Measurements from ENCODE around the gene LPP.
A peak's percentile ranks its signal among the peaks of the same experiment; 100 is the strongest.
"Not testable (repeated sequence)": the region's sequence is repeated elsewhere in the genome, so short reads cannot be mapped to it uniquely, and the experiment has no call there.

The LPP gene

DNA sequence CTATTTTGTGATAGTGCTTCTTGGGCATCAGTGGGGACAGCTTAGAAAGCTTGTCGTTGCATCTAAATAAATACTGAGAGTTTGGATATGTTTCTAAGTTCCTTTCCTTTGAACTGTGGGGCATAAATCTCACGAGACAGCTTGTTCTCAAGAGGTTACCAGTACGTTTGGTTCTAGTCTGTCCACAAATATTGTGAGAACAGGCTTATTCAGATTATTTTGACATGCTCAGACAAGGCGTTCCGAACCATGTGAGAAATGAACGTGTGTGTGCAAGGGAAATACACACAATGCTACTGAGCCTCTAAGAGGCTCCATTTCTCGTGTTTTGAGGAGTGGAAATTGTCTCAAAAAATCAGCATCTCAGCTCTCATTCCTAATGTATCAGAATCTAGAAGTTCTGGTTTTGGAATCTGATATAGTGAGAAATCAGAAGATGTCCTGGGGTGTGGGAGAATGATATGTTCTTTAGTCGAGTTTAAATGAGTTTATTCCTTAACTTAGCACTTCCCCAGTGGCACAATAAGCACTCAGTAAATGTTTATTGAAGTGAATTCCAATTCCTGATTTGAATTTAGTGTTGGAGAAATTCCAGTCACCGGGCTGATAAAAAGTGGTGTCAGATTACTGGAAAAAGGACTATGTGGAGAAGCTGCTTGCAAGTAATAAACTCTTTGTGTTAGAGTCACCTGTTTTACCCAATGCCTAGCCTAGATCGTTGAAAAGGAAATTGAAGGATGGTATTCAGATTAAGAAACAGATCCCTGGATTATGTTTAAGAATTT lies 481.5 kb downstream of the LPP start:
- DNase-seq (ENCODE audit: low spot score), result no peak

DNA sequence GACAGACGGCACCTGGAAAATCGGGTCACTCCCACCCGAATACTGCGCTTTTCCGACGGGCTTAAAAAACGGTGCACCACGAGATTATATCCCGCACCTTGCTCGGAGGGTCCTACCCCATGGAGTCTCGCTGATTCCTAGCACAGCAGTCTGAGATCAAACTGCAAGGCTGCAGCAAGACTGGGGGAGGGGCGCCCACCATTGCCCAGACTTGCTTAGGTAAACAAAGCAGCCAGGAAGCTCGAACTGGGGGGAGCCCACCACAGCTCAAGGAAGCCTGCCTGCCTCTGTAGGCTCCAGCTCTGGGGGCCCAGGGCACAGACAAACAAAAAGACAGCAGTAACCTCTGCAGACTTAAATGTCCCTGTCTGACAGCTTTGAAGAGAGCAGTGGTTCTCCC lies 482.3 kb downstream of the LPP start:
- DNase-seq (ENCODE audit: low spot score), result not testable (repeated sequence)

DNA sequence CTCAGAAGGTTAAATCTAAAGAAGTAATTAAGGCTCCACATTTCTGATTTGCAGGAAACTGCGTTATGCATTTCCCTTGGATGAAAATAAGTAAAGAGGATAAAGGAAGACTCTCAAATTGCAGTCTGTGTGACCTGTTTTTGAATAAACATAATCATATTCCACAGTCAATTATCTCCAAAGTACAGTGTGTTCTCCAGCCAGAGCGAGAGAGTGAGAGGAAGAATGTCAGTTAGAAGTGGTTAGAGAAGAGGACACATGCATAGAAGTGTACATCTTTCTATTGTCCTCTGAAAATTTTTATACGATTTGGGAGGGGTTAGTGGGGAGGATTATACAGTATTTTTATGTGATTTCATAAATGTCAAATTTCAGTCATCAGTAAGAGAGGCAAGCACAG lies 487.1 kb downstream of the LPP start:
- no peak for DNase-seq (ENCODE audit: low spot score)

DNA sequence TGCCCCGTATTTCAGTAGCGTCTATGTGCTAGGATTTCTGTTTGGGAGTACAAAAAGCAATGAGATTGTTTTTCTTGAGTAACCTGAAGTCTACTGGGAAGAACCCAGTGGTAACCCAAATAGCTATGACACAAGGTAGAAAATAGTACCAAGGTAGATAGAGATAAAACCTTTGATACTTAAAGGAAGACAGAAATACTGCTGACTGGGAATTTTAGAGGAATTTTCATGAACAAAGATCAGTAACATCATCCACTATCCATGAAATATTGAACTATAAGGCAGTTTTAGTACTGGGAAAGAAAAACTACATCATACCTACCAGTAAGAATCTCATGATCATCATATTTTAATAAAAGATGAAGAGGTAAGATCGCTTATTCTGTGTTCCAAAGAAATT lies 489.8 kb downstream of the LPP start:
- no peak for DNase-seq (ENCODE audit: low spot score)

DNA sequence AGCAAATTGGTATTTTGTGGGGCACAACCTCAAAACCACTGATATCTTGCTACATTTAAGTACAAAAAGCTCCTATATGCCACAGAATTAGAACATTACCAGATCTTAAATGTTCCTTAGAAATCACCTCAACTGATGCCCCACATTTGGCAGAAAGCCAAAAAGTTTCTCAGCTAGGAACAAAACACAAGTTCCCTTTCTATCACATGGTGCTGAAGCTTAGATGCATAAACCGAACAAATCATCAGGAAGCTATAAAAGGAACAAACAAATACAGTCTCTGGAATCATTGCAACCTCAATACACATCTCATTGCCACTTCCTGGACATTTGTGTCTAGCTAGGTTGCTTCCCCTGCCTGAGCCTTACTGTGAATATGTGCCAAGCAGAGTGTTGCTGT lies 492.6 kb downstream of the LPP start:
- no peak for DNase-seq (ENCODE audit: low spot score)

DNA sequence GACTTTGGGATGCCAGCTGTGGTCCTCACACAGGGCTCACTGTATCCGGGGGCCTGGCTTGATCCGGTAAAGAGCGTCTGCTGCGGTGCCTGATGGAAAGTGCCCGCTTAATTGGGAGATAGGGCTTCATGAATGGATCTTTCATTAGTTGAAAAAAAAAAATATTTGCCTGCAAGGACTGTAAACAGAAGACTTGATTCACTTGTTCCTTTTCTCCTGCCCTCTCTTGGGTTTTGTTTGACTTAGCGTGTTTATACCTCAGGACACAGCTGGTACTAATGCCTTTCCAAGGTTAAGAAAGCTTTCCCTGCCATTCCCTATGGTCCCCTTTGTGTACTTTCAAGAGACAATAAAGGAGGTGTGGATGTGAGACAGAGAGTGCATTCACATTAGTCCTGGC lies 493.3 kb downstream of the LPP start:
- no peak for DNase-seq (ENCODE audit: low spot score)

DNA sequence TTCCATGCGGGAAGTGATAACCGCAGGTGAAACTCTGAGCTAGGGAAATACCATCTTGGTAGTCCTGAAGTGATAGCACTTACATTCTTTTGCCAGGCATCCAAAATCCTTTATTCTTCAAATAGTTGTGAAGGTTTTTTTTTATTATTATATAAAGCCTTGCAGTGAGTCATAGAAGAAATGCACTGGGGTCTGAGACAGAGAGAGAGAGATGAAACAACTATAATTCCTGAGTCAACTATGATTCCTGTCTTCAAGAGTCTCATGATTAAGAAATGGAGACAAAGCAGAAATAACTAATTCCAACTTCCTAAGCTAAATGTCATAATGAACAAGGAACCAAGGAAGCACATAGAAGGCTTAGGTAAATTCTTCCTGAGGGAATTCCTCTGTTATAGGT lies 495.6 kb downstream of the LPP start:
- DNase-seq (ENCODE audit: low spot score), result peak; percentile 13

DNA sequence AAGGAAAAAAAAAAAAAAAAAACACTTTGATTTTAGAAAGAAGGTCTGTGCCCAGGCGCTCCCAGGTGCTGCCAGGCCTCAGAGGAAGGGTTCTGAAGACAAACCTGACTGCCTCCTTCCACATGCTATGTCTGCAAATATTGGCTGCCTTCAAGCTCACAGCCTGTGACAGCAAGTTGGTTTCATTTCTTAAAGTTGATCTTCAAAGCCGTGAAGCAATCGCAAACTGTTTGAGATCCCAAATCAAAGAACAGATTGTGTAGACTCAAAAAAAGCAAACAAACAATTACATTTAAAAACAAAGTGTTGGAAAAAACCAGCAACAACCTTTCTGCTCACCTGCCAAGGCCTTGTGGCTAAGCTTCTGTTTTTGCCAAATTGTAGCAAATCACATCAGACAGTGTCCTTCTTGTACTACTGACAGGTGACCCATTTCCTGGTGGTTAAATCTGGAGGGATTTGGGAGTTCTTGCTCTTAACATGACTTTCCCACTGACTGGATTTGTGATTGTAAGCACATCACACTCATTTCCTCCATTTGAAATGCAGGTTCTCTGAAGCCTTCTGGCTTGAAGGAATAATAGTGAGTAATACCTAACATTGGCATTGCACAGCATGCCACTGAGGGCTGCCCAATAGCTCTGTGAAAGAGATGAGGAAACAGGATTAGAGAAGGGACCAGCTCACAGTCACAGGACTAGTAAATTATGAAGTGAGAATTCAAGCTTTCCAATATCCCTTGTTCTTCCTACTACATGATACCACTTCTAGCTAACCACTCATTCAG lies 502.4 kb downstream of the LPP start:
- peak; percentile 35 for DNase-seq (ENCODE audit: low spot score)

DNA sequence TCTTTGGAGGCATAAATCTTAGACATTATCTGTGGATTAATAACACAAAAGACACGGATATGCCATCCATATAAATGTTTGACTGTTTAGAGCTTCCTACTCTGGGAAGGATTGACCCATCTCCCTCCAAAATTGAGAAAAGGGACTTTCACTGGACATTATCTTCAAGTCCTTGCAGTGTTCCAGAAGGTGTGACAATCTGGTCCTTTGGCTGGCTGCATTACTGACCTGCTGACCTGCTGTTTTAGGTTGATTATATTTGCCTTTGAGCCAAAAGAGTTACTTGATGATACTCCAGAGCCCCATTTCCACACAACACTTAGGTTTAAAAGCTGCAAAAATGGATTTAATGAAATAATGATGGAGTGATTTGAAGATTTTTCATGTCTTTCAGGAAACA lies 504.6 kb downstream of the LPP start:
- no peak for DNase-seq (ENCODE audit: low spot score)

DNA sequence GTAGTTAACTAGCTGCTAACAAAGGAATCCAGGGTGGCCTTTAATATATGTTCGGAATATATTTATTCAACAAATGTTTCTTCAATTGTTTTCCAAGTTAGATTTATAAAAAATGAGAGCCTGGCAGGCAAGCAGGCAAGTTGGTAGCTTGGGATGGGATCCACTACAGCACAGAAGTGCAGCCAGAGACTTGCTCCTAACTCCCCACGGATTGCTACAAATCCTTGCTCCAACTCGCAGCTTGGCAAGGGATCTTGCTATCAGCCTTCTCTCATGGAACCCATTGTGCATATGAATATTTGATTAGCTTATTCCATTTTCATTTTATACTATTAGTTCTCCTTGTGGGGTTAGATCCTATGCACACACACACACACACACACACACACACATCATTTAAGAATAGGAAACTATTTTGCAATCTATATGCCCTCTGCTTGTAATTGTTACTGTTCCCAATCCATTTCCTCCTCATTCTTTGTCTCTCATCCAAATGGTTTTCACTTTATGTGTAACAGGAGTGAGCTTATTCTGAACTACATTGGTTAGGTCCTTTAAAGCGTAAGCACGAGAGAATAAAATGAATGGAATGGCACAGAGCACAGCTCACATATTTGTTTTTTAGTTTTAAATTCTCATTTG lies 505.6 kb downstream of the LPP start:
- DNase-seq (ENCODE audit: low spot score), result no peak

DNA sequence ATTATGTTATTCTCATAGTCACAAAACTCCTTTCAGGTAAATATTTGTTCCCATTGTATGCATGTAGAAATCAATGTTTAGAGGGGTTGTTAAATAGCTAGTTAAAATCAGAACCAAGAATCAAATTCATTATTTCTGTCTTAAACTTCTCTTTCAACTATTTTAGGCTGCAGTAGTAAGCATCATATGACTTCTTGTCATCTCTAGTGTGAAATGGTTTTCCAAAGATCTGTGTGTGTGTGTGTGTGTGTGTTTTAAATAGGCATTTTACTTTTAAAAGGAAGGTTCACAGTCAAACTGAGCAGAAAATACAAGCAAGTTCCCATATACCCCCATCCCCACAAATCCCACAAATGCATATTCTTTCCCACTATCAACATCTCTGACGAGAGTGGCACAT lies 506.5 kb downstream of the LPP start:
- DNase-seq (ENCODE audit: low spot score), result no peak

DNA sequence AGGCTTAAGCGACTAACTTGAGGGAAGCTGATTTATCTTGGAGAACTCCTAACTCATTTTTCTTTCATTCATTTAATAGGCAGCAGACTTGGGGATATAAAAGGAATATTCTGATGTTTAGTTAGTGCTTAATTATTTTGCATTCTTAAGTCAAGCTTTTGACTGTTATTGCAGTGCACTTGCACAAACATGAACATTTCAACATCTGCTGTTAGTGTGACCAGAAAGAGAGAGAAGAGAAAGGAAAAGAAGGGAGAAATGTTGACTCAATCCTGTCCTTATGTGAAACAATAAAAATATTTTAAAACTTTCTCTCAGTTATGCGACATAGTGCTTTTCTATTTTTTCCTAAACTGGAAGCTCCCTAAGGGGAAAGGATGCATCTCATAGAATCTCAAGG lies 507.8 kb downstream of the LPP start:
- DNase-seq (ENCODE audit: low spot score), result no peak

DNA sequence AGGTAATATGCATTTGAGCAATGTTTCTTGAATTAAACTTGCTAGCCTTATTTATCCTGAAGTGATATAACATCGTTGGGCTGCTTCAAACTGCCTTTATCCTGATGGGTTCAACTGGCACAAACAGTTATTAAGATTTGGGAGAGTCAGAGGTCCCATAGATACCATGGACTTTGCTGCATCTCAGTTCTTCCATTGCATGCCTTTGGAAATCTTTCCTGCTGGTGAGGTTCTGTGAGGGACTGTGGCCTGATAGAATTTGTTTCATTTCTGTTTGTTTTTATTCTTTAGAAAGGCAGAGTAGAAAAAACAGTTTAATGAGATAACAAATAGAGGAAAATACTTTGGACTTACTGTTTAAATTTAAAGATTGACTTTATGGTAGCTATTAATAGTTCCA lies 508.3 kb downstream of the LPP start:
- no peak for DNase-seq (ENCODE audit: low spot score)

DNA sequence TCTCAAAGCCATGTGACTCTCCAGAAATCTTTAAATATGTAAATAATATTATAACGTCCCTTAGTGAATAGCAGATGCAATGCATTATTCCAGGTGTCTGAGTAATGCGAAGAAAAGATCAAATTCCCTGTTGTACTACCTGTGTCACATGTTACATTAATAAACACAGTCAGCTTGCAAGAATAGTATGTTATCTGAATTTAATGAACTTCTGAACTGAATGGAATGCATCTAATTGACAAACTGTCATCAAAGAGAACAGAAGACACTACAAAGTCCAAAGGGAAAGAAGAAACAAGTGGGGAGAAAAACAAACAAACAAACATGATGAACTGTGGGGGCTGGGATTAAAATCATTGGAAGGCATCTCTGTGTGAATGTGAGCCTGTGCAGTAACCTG lies 508.8 kb downstream of the LPP start:
- DNase-seq (ENCODE audit: low spot score), result no peak

DNA sequence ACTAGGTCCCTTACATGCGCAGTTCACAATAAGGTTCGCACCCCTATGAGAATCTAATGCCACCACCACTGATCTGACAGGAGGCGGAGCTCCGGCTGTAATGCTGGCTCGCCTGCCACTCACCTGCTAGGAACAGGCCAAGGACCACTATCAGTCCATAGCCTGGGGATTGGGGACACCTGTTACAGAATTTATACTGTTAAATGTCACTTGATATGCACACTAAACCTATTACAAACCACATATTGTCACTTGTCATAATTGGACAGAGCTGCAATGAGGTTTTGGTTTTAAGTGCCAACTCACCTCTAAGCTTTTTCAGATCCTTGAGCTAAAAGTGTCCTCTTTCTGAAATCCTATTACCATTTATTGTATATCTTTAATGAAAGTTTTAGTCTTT lies 509.9 kb downstream of the LPP start:
- DNase-seq (ENCODE audit: low spot score), result no peak

DNA sequence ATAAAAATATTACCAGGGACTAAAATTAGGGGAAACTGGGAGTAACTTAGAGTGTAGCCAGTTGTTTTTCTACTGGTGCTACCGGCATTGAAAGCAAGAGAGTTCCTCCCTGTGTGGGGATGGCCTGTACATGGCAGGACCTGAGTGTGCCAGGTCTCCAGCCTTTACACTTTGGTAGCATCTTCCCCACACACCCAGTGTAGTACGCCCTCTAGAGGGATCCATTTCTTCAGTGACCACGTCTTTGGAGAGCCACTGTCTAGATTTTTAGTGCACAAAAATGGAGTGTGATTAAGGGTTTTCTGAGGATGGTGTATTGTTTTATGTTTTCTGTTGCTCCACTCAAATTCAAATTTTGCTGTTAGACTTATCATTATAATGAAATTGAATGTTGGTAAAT lies 510.8 kb downstream of the LPP start:
- no peak for DNase-seq (ENCODE audit: low spot score)

DNA sequence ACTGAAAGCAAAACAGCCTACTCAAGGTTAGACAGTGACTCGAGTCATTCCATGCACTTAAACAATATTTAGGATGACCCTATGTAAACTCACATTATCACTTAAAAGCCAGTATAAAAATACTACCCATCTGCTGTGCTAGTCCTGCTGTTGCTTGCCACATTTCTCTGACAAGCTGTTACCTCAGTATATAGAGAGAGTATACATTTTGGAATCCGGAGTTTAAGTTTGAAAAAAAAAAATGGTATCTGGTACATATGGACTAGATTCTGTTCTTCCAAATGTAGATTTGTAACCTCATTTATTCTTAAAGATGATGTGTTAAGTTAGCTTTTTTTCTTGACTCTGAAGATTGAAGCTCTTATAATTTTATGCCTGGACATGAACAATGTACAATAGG lies 514.0 kb downstream of the LPP start:
- no peak for DNase-seq (ENCODE audit: low spot score)

DNA sequence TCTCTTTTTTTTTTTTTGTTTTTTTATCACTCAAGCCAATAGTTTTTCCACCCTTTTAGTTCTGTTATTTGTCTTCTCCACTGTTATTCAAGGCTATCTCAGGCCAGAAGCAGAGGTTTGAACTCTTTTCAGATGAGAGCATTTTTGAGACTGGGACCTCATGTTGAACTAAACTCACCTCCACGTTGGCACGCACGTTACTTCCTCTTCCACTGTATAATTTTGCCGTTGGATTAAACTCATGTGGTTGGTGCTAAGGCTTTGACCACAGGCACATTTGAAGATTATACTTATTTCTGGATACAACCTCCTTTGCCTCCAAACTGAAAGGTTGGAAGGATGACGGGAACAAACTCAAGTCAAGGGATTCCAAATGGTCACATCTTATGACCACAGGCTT lies 516.5 kb downstream of the LPP start:
- DNase-seq (ENCODE audit: low spot score), result no peak

DNA sequence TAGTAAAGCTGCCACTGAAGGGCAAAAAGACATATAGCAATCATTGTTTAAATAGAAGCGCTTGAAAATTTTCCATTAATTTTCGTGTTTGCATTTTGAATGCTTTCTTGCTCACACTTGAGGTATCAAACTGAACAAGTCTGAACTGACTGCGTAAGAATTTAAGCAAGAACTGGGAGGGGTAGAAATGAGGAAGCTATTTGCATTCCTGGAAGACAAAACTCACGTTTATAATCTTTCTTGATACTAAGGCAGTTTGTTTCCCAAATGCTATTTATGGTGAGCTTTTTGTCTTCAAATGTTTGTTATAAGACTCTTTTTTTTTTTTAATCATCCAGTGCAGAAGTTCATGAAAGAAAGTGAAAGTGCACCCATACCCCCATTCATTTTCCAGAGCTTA lies 518.0 kb downstream of the LPP start:
- DNase-seq (ENCODE audit: low spot score), result no peak

DNA sequence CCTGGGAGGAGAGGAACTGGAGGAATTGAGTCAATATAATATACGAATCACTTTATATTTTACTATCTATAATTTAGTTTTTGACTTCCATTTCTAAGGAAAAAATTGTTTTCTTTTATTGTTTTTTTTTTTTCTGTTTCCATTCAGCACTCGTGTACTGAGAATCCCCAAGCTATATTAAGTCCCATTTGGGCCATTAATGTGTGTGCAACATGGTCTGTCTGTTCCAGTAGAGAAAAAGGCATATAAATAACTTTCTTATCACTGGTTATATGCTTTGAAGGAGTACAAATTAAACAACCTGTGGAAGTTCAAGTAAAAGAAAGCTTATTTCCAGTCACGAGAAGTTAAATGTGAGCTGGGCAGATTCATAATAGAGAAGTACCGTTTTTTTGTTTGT lies 518.9 kb downstream of the LPP start:
- no peak for DNase-seq (ENCODE audit: low spot score)

DNA sequence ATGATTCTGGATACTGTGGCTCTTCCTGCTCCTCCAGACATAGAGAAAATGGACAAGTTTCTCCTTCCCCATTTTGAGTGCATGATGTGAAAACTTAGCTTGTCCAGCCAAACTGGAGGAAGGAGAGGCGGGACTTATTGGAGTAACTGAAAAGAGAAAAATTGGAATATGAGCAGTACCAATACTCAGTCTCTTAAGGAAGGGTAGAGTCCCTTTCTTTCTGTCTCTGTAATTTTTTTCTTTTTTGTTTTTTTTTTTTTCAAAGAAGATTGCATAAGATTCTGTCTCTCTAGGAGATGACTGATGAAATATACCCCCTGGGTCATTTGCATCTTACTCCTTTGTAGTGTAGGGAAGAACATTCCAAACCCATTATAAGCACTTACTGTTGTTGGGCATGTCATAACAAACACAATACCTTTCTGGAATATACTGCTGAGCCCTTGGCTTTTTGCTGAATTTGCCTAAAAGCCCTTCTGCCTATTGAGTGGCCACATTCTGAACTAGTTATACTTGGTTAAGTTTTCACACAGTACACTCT lies 519.8 kb downstream of the LPP start:
- DNase-seq (ENCODE audit: low spot score), result peak; percentile 74

DNA sequence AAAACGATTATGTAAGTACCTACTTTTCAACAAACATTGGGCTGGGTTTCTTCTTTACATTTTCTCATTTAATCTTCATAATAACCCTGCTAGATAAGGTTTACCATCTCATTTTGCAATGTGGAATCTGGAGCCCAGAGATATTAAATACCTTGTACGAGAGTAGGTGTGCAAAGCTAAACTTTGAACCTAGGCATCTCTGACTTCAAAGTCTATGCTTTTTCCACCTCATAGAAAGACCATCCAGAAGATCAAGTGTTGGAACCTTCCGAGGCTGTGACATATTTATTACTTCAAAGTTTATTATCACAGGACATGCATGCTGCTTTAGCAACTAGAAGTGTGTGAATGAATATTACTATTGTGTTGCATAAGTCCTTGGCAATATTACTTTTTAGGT lies 520.6 kb downstream of the LPP start:
- no peak for DNase-seq (ENCODE audit: low spot score)

DNA sequence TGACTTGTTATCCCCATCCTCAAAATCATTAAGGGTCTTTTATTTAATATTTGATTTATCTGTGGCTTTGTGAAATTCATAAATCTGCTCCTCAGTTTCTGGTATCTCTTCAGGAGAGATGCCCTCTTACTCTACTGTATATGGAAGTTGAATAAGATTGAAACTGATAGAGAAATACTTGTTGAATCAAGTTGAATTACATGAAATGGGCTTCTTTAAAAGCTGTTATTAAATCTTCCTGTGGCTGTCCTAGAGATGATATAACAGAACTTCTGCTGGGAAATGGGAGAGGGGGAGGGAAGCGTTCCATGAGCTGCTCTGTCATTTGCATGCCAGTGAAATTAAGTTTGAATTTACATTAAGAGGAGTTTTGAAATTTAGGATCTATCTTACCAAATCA lies 523.4 kb downstream of the LPP start:
- no peak for DNase-seq (ENCODE audit: low spot score)

Data from AG20443 (cell line).